NCI-H526 (cell line): ENCODE data around the gene CRYGD.
A peak's percentile ranks its signal among the peaks of the same experiment; 100 is the strongest.
"Not testable (repeated sequence)": the region's sequence is repeated elsewhere in the genome, so short reads cannot be mapped to it uniquely, and the experiment has no call there.

Source experiments
- DNase-seq, 2 experiments: peaks; one replicate each; lab custom pipeline; 2025; lab: John Stamatoyannopoulos, UW

CRYGD gene

DNA sequence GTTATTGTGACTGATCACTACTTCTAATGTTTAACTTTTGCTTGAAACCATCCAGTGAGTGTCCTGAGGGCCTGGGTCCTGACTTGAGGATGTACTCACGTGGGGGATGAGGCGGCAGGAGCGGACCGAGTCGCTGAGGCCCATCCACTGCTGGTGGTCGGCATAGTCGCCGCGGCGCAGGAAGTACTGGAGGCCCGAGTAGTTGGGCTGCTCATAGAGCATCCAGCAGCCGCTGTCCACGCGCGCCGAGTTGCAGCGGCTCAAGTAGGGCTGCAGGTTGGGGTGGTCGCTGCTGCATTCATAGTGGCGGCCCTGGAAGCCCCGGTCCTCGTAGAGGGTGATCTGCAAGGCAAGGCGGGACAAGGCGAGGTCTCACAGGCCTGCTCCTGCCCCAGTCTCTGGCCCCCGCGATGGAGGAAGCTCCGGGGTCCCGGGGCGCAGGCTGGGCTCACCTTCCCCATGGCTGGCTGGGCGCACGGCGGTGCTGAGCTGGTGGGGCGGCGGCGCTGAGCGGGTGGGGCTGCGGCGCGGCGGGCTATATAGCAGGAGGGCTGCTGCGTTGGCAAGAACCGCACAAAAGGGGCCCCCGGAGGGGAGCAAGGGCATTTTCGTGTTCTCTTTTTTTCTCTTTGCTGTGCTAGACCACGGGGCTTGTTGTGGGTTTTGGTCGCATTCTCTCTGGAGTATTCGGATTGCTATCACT is at the start of gene CRYGD:
CRYGD (minus strand) TSS at position 512 of the 703 bp plus-strand sequence; CDS start at position 461, 51 bp downstream.
- not testable (repeated sequence) for DNase-seq

DNA sequence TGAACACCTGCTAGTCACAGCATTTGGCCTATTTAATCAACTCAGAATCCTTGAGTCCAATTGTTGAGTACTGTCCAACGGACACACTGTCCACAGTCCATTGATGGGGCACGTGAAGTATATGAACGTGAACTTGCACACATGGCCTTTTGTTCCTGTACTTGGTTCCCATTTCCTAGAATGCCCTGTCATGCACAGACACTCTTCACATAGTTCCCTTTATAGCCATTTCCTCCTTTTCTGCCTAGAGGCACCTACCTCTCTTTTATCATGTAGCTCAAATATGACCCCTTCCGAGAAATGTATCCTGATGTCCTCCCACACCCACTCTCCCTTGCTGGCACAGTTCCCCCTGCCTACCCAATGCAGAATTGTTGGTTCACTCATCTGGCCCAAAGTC is 47.8 kb upstream of the CRYGD start:
- no peak for DNase-seq

DNA sequence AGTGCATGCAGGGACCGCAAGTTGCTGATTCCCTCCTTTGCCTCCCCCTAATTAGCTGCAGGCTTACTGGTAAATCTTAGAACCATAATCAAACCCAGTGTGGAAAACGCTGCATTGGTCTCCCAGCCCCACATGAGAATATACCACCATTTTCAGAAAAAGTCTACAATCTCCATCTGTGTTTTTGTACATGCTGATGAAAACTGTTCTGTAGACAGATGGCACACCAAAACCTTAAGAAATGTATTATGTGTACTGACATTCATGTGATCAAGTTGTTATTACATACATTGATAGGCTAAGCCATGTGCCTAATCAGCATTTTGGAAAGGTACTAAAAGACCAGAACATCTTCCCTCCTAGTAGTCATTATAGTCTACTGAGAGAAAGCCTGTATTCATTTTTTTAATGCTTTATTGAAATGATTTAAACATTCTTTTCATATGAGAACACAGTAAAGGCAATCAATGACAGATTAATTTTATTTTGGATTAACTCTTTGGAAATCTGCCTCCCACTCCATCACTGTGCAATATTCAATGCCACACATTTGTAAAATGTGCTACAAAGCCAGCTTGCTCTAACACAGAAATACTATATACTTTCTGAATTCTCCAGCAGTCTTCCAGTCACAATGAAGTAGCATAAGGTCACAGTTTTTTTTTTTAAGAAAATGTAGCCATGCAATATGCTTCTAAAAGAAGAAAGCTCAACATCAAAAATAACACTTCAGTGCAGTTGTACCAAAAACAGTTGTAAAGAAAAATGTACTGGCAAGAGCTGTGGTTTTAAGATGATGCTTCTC is 40.8 kb upstream of the CRYGD start:
- DNase-seq = no peak

GRCh38 chr2:208163489-208163888 is 39.2 kb upstream of the CRYGD start, which contains the start of gene CRYGA:
TSS of gene CRYGA (minus strand) at chr2:208163589. CDS start at chr2:208163556, 33 bp downstream.
- no peak for DNase-seq

- no peak for DNase-seq
Observed at GRCh38 chr2:208156439-208156838, 32.1 kb upstream of the CRYGD start.

DNA sequence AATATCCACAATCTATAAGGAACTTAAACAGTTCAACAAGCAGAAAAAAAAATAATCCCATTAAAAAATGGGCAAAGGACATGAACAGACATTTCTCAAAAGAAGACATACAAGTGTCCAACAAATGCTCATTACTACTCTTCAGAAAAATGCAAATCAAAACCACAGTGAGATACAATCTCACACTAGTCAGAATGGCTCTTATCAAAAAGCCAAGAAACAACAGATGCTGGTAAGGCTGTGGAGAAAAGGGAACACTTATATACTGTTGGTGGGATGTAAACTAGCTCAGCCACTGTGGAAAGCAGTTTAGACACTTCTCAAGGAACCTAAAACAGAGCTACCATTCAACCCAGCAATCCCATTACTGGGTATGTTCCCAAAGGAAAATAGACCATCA is 28.8 kb upstream of the CRYGD start:
- no peak for DNase-seq

- no peak for DNase-seq
Observed at GRCh38 chr2:208150956-208151355, 26.6 kb upstream of the CRYGD start.

DNA sequence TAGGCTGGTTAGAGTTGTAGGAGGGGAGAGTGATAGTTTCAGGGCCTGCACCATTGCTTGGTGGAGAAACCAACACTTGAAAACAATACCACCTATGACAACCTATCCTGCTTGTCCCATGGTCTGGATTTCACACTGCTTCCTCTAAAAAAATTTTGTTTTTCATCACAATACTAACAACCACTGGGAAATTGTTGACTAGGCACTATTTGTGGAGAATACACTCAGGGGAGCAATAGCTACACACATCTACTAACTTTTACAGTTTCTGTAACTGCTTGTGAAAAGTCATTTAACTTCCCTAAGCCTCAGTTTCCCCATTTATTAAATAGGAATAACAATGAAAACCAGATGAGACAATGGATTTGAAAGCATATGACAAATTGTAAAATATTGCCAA is 25.8 kb upstream of the CRYGD start:
- DNase-seq = no peak

DNA sequence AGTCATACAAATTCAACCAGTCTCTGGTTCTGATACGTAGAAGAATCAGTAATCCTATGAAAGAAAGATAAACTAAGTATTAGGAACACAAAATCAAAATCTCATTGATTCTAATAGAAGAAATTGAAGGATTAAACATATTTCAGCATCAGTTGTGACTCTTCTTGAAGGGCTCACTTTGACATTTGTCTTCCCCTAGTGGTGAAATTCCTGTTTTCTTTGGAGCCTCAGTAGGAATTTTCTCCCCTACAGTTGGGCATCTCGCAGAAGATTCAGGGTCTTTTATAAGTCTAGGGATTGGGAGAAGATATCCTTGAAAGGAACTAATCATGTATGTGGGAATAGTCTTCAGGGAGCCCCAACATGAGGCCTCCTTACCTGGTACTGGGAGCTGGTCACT is 24.5 kb upstream of the CRYGD start:
- DNase-seq = no peak

GRCh38 chr2:208147759-208148158 is 23.4 kb upstream of the CRYGD start:
- no peak for DNase-seq

GRCh38 chr2:208147008-208147407 is 22.7 kb upstream of the CRYGD start:
- DNase-seq = no peak

GRCh38 chr2:208146006-208146405 is 21.7 kb upstream of the CRYGD start, which contains the start of gene CRYGB:
TSS of gene CRYGB (minus strand) at chr2:208146158. CDS start at chr2:208146120, 38 bp downstream.
- no peak for DNase-seq

DNA sequence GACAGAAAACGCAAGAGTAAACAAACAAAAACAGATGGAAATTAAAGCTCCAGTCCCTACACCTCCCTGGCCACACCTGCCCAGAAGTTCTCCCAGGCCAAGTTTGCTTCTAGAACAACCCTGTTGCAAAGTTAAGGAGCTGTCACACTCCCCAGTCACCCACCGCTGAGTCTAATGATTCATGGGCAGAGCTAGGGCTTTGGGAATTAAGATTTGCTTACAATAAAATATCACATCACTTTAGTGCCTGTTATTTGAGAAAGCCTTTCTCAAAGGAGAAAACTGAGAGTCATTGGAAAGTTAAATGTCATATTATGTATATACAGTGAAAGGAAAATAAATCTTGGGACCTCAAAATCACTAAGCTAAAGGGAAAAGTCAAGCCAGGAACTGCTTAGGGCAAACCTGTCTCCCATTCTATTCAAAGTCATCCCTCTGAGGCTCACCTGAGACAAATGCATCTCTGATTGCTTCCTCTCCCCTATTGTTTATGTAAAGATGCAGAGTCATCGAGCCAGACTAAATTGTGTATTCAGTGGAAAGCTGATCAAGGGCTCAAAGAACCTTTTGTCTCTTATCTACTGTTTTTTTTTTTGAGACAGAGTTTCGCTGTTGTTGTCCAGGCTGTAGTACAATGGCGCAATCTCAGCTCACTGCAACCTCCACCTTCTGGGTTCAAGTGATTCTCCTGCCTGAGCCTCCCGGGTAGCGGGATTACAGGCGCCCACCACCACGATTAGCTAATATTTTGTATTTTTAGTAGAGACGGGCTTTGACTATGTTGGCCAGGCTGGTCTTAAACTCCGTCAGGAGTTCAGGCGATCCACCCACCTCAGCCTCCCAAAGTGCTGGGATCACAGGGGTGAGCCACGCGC is 18.8 kb upstream of the CRYGD start:
- peak; percentile 30 to 41 for DNase-seq

- no peak for DNase-seq
Observed at GRCh38 chr2:208142240-208142924, 18.1 kb upstream of the CRYGD start.

DNA sequence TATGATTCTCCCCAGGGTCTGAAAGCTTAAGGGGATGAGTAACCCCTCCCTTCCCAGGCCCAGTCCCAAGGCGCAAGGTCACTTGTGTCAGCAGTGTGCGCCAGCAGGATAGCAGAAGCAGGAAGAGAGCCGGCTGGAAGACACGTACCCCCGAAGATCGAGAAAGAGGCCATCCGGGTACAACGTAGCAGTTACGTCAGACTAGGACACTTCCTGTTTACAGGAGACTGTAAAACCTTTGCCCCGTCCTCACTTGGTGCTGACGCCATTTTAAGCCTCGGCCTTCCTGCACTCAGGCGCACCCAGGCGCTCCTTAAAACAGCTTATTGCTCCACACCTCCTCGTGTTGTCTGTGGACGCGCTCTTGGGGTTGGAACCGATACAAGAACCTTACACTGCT is 15.1 kb upstream of the CRYGD start:
- DNase-seq = no peak

DNA sequence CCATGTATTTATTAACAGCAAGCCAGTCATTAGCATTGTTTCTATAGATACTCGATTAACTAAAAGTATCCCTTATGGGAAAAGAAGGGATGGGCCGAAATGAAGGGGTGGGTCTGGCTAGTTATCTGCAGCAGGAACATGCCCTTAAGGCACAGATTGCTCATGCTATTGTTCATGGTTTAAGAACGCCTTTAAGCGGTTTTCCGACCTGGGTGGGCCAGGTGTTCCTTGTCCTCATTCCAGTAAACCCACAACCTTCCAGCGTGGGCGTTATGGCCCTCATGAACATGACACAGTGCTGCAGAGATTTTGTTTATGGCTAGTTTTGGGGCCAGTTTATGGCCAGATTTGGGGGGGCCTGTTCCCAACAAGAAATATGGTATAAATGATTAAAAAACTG is 14.0 kb upstream of the CRYGD start:
- DNase-seq = not testable (repeated sequence)

DNA sequence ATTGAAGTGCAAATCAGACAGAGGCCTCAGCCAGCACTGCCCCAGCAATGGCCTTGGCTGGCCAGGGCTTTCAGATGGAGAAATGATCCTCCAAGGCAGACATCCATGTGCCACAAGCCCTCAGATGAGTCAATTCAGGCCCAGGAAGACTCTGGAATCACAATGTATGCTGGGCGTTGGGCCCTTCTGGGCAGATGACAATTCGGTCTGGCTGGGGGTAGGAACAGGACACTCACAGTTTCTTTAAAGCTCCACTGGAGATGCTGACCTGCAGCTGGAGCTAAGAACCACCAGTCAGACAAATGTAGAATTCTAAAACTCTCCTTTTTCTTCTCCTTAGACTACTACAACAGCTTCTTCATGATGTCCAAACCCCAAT is 12.4 kb upstream of the CRYGD start:
- DNase-seq = no peak

DNA sequence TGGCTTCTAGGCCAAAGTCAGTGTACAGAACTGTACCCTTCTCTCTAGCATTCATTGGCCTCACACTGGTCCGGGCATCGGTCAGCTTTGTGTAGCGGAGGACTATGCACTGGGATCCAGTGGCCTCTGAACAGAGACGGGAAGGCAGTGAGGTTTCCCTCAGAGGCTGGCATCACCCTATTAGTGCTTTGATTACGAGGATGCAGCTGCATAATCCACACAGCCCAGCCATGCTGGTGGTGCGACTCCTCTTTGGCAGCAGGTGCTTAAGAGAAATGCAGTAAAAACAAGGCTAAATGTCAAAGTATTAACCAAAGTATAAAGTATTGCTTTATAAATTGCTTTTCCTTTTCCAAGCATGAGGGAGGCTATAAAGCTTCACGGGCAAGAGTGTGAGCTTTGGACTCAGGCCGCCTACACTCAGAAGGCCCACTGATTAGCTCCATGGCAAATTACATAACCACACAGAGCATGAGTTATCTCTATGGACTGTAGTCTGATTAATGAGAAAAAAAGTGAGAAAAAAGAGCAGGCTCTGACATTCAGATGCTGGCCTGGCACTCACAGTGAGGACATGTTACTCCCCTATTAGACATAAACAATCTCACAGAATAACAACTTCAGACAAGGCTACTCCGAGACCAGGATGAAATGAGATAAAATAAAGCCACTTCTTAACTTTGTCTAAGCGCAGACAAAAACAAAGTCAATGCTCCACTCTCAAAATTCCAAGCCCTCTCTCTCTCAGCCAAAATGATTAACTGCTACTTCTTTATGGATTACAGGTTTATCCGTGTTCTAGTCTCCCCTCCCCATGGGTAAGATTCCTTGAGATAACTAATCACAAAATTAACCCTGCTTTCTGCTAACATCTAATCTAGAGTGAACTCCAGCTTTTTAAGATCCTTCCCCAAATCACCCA is 11.7 kb upstream of the CRYGD start:
- no peak for DNase-seq

GRCh38 chr2:208134928-208135586 is 10.7 kb upstream of the CRYGD start:
- DNase-seq = no peak

DNA sequence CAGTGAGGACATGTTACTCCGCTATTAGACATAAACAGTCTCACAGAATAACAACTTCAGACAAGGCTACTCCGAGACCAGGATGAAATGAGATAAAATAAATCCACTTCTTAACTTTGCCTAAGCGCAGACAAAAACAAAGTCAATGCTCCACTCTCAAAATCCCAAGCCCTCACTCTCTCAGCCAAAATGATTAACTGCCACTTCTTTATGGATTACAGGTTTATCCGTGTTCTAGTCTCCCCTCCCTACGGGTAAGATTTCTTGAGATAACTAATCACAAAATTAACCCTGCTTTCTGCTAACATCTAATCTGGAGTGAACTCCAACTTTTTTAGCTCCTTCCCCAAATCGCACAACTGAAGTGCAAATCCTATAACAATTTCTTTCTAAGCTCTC is 6.4 kb upstream of the CRYGD start:
- no peak for DNase-seq
